ENCODE results near the gene AK3.

Gene AK3

GRCh38 chr9:4669890-4670289 is 71.1 kb downstream of the AK3 start:
- Histone ChIP-seq H3K9me2 (replicated peaks; ENCODE audit: insufficient read depth, low read length) (no peaks in the 10 kb centered on the region), H2AFZ (ENCODE audit: low read length) (no peak overlapping the region), H3K4me3 (ENCODE audit: low read length) (no peak overlapping the region), H4K20me1 (ENCODE audit: insufficient read depth, low read length) (no peaks in the 10 kb centered on the region), H3K79me2 (ENCODE audit: low read length) (no peaks in the 10 kb centered on the region), H3F3A (ENCODE audit: insufficient read depth, low read length) (no peaks in the 10 kb centered on the region), H3K4me2 (ENCODE audit: low read depth, low read length) (no peak overlapping the region), H3K27me3 (replicated peaks; ENCODE audit: insufficient read depth, low read length) (no peaks in the 10 kb centered on the region), H3K36me3 (replicated peaks; ENCODE audit: insufficient read depth, low read length) (no peaks in the 10 kb centered on the region), H3K27ac (ENCODE audit: low read length) (no peak overlapping the region), H3K4me1 (ENCODE audit: low read length) (peaks cover 6% of the 10 kb centered on the region; the same call in 1 of the 2 replicates), H3K9me3 (replicated peaks; ENCODE audit: insufficient read depth, low read length) (no peaks in the 10 kb centered on the region), H3K9ac (ENCODE audit: low read length) (no peak overlapping the region)
- TF ChIP-seq, protein P1, sequence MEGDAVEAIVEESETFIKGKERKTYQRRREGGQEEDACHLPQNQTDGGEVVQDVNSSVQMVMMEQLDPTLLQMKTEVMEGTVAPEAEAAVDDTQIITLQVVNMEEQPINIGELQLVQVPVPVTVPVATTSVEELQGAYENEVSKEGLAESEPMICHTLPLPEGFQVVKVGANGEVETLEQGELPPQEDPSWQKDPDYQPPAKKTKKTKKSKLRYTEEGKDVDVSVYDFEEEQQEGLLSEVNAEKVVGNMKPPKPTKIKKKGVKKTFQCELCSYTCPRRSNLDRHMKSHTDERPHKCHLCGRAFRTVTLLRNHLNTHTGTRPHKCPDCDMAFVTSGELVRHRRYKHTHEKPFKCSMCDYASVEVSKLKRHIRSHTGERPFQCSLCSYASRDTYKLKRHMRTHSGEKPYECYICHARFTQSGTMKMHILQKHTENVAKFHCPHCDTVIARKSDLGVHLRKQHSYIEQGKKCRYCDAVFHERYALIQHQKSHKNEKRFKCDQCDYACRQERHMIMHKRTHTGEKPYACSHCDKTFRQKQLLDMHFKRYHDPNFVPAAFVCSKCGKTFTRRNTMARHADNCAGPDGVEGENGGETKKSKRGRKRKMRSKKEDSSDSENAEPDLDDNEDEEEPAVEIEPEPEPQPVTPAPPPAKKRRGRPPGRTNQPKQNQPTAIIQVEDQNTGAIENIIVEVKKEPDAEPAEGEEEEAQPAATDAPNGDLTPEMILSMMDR (IDR thresholded peaks at IDR 0.05; ENCODE audit: low read length): no peak
- TF ChIP-seq EZH2phosphoT487 (IDR thresholded peaks at IDR 0.05; ENCODE audit: low read length): no peak
- no peak for TF ChIP-seq EZH2 (optimal IDR thresholded peaks at IDR 0.05; ENCODE audit: low read depth, low read length)
- DNase-seq: no peak

DNA sequence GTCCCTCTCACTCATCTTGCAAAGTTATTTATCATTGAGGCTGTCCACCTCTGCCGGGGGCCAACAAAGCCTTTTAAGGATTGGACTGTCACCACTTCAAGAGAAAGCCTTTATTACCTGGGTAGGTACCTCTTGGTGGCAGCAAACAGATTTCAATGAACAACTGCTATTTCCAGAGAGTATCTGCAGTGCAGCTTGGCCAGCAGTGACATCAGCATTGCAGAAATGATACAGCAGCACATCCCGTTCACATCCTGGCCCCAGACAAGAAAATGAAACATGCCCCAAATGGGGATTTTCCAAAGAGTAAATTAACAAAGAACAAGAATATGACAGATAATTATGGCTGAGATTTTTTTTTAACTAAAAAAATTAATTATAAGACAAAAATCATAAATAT is 72.4 kb downstream of the AK3 start:
- Histone ChIP-seq H3K27ac (ENCODE audit: low read length) (no peak overlapping the region), H3K9me2 (replicated peaks; ENCODE audit: insufficient read depth, low read length) (no peaks in the 10 kb centered on the region), H2AFZ (ENCODE audit: low read length) (no peak overlapping the region), H3K79me2 (ENCODE audit: low read length) (no peaks in the 10 kb centered on the region), H3F3A (ENCODE audit: insufficient read depth, low read length) (peaks cover under 1% of the 10 kb centered on the region; the same call in 1 of the 2 replicates), H3K9ac (ENCODE audit: low read length) (no peak overlapping the region), H3K4me1 (ENCODE audit: low read length) (peaks cover 12% of the 10 kb centered on the region; the same call in 1 of the 2 replicates), H3K4me2 (ENCODE audit: low read depth, low read length) (no peak overlapping the region), H3K27me3 (replicated peaks; ENCODE audit: insufficient read depth, low read length) (no peaks in the 10 kb centered on the region), H4K20me1 (ENCODE audit: insufficient read depth, low read length) (no peaks in the 10 kb centered on the region), H3K9me3 (replicated peaks; ENCODE audit: insufficient read depth, low read length) (no peaks in the 10 kb centered on the region), H3K36me3 (replicated peaks; ENCODE audit: insufficient read depth, low read length) (no peaks in the 10 kb centered on the region), H3K4me3 (ENCODE audit: low read length) (no peak overlapping the region)
- TF ChIP-seq, protein P1 (IDR thresholded peaks at IDR 0.05; ENCODE audit: low read length): no peak
- TF ChIP-seq EZH2 (optimal IDR thresholded peaks at IDR 0.05; ENCODE audit: low read depth, low read length) (no peak), EZH2phosphoT487 (IDR thresholded peaks at IDR 0.05; ENCODE audit: low read length) (no peak)
- no peak for DNase-seq

DNA sequence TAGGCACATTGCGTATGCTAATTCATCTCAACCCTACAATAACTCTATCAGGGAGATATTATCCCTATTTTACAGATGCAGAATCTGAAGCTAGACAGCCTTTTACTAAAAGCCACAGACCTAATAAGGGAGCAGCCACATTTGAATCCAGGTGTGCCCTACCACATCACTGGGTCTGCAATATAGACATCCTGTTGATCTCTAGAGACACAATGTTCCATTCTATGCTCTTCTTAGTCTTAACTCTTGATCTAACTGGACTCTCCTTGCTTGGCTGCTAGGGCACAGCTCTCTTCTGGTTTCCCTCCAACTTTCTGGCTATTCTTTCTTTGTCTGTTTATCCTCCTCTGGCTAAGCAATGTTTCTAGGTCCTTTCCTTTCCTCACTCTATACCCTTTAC is 73.3 kb downstream of the AK3 start:
- Histone ChIP-seq H3K27ac (ENCODE audit: low read length) (no peak overlapping the region), H3F3A (ENCODE audit: insufficient read depth, low read length) (peaks cover 8% of the 10 kb centered on the region; the same call in 1 of the 2 replicates), H2AFZ (ENCODE audit: low read length) (no peak overlapping the region), H3K4me3 (ENCODE audit: low read length) (no peak overlapping the region), H3K27me3 (replicated peaks; ENCODE audit: insufficient read depth, low read length) (no peaks in the 10 kb centered on the region), H4K20me1 (ENCODE audit: insufficient read depth, low read length) (no peaks in the 10 kb centered on the region), H3K4me2 (ENCODE audit: low read depth, low read length) (no peak overlapping the region), H3K79me2 (ENCODE audit: low read length) (no peaks in the 10 kb centered on the region), H3K36me3 (replicated peaks; ENCODE audit: insufficient read depth, low read length) (no peaks in the 10 kb centered on the region), H3K4me1 (ENCODE audit: low read length) (peaks cover 19% of the 10 kb centered on the region), H3K9ac (ENCODE audit: low read length) (no peak overlapping the region), H3K9me3 (replicated peaks; ENCODE audit: insufficient read depth, low read length) (no peaks in the 10 kb centered on the region), H3K9me2 (replicated peaks; ENCODE audit: insufficient read depth, low read length) (no peaks in the 10 kb centered on the region)
- DNase-seq: no peak
- no peak for TF ChIP-seq EZH2 (optimal IDR thresholded peaks at IDR 0.05; ENCODE audit: low read depth, low read length)
- TF ChIP-seq, protein P1 (IDR thresholded peaks at IDR 0.05; ENCODE audit: low read length): no peak
- TF ChIP-seq EZH2phosphoT487 (IDR thresholded peaks at IDR 0.05; ENCODE audit: low read length): no peak
